Ascending aorta (tissue), 2 donors: Measurements from ENCODE around the gene PDHA1. TPM values are rescaled to one million over a fixed set of nuclear protein-coding genes. Genes with fewer than 3 reads are reported as not detected.
A peak's percentile ranks its signal among the peaks of the same experiment; 100 is the strongest.

Source experiments
- DNase-seq, 2 donors: peaks; one replicate each; pipeline ENCODE4 v3.0.0-alpha.2; 2019; ENCODE audit warnings: low spot score in 2 of 2
- H3K27ac ChIP-seq, 2 donors: fragments of 200-600 bp; sonication (generic); one replicate each; pipeline ENCODE4 v1.5.1; 2016 to 2017; ENCODE audit warnings: mild to moderate bottlenecking in 1 of 2
- H3K27me3 ChIP-seq: fragments of 200-600 bp; sonication (generic); one replicate; pipeline ENCODE4 v1.5.1; 2017
- H3K36me3 ChIP-seq, 2 donors: fragments of 200-600 bp; sonication (generic); one replicate each; pipeline ENCODE4 v1.5.1; 2016
- H3K4me1 ChIP-seq, 2 donors: fragments of 200-600 bp; sonication (generic); one replicate each; pipeline ENCODE4 v1.5.1; 2016 to 2017; ENCODE audit warnings: mild to moderate bottlenecking in 1 of 2
- H3K4me3 ChIP-seq, 2 donors: fragments of 200-600 bp; sonication (generic); one replicate each; pipeline ENCODE4 v1.5.1; 2016 to 2017; ENCODE audit warnings: mild to moderate bottlenecking in 1 of 2
- H3K9me3 ChIP-seq, 2 donors: fragments of 200-600 bp; sonication (generic); one replicate each; pipeline ENCODE4 v1.5.1; 2016
- intact Hi-C: fragments of 100-400 bp; cut with DNase I; formaldehyde crosslinking; loops from one replicate; pipeline ENCODE4 v1.15.1; 2023
- total RNA-seq: library from RNA; depleted of rRNA; stranded (reverse); fragments of >200 nt; gene quantifications from one replicate; pipeline ENCODE4 v1.1.0, GENCODE V29; 2016
- TF ChIP-seq, protein P1 (sequence below), 3 experiments: fragments of 200-600 bp in 2 of 3; fragments of 450-650 bp in 1 of 3; sonication (generic) in 2 of 3; IDR thresholded peaks; one replicate each; pipeline ENCODE4 v1.5.1; 2016 to 2019; ENCODE audit warnings: antibody characterized with exemption in 3 of 3, mild to moderate bottlenecking in 1 of 3, moderate library complexity in 1 of 3

PDHA1 gene
- 30.9 TPM for total RNA-seq

DNA sequence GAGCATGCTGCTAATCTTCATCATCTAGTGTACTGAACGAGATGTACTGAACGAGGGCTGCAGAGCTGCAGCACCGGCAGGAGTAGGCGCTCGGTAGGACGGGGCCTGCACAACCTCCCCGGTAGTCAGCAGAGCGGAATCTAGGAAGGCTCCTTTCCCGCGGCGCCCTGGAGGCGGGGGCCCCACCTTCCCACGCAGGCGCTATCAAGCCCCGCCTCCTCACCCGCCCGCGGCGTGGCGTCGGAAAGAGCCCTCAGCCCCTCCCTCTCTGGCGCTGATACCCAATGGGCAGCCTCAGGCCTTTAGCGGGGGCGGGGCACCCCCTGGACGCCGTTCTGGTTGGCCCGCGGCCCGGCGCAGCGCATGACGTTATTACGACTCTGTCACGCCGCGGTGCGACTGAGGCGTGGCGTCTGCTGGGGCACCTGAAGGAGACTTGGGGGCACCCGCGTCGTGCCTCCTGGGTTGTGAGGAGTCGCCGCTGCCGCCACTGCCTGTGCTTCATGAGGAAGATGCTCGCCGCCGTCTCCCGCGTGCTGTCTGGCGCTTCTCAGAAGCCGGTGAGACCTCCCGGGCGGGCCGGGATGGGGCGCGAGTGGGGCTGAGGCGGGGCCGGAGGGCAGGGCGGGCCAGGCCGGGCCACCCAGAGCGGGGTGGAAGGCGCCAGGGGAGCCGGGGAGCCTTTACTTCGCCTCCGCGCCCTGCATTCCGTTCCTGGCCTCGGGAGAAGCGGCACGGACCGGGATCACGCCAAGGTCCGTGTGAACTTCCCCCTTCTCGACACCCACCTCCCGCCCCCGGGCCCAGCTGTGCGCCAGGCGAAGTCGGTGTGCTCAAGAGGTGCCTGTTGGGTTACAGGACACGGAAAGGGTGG is at the start of gene PDHA1:
Gene PDHA1, plus strand, starts transcription at position 393 of the 874 bp plus-strand sequence. Its CDS starts 111 bp downstream, at position 504.
- no peaks in the 10 kb centered on the region for H3K9me3 ChIP-seq

GRCh38 chrX:19303256-19303880 is 40.4 kb upstream of the PDHA1 start:
- TF ChIP-seq, protein P1, sequence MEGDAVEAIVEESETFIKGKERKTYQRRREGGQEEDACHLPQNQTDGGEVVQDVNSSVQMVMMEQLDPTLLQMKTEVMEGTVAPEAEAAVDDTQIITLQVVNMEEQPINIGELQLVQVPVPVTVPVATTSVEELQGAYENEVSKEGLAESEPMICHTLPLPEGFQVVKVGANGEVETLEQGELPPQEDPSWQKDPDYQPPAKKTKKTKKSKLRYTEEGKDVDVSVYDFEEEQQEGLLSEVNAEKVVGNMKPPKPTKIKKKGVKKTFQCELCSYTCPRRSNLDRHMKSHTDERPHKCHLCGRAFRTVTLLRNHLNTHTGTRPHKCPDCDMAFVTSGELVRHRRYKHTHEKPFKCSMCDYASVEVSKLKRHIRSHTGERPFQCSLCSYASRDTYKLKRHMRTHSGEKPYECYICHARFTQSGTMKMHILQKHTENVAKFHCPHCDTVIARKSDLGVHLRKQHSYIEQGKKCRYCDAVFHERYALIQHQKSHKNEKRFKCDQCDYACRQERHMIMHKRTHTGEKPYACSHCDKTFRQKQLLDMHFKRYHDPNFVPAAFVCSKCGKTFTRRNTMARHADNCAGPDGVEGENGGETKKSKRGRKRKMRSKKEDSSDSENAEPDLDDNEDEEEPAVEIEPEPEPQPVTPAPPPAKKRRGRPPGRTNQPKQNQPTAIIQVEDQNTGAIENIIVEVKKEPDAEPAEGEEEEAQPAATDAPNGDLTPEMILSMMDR (IDR thresholded peaks at IDR 0.05) = no peak
- Histone ChIP-seq H3K4me3 (peak overlapping the region in 1 of 2 donors; percentile 24), H3K9me3 (no peaks in the 10 kb centered on the region), H3K4me1 (no peaks in the 10 kb centered on the region), H3K36me3 (no peaks in the 10 kb centered on the region), H3K27ac (peak overlapping the region; percentile 31 to 52), H3K27me3 (no peaks in the 10 kb centered on the region)
- intact Hi-C loops = no loop called here
- DNase-seq = peak in 1 of 2 donors; percentile 87

More for the DNA sequence above, at the start of gene PDHA1:
- intact Hi-C loops = loop anchor here (2.0 to 10.0 kb wide), 2 partner anchors 359 to 669 kb away; partner anchors contain the start of genes PHKA2 and RS1
- Histone ChIP-seq H3K27me3 (no peaks in the 10 kb centered on the region), H3K4me3 (peak within 1 kb of the TSS; percentile 60 to 89), H3K27ac (peak within 1 kb of the TSS; percentile 80 to 90), H3K36me3 (no peaks in the 10 kb centered on the region), H3K4me1 (peaks cover 0 to 3% of the 10 kb centered on the region in 2 donors)
- TF ChIP-seq, protein P1 (IDR thresholded peaks at IDR 0.05) = no peak
- peak; percentile 80 to 95 for DNase-seq

- Histone ChIP-seq H3K27ac (no peak overlapping the region), H3K27me3 (no peaks in the 10 kb centered on the region), H3K9me3 (no peaks in the 10 kb centered on the region), H3K4me3 (no peak overlapping the region), H3K4me1 (no peaks in the 10 kb centered on the region), H3K36me3 (no peaks in the 10 kb centered on the region)
- TF ChIP-seq, protein P1 (IDR thresholded peaks at IDR 0.05) = no peak
- DNase-seq = no peak
- intact Hi-C loops = no loop called here
Measured at GRCh38 chrX:19326567-19326966, 17.2 kb upstream of the PDHA1 start.

DNA sequence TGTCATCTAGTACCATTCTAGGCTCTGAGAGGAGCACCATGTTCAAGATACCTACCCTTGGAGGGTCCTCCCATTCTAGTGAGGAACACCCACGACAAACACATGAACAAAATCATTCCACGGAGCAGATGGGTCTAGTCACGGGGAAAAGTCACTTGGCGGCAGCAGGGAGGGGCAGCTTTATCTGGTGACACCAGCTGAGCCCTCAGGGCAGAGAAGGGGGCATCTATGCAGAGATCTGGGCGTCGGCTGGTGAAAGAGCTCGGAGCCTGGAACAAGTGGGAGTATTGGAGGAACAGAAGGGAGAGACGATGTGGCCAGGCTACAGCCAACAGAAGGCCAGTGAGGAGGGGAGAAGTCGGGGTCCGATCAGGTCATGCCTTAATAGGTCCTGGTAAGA is 11.9 kb upstream of the PDHA1 start:
- TF ChIP-seq, protein P1 (IDR thresholded peaks at IDR 0.05) = no peak
- Histone ChIP-seq H3K9me3 (peaks cover 4 to 9% of the 10 kb centered on the region in 2 donors), H3K4me1 (no peaks in the 10 kb centered on the region), H3K27me3 (no peaks in the 10 kb centered on the region), H3K4me3 (no peak overlapping the region), H3K27ac (no peak overlapping the region), H3K36me3 (no peaks in the 10 kb centered on the region)
- intact Hi-C loops = loop anchor here (5.0 to 10.0 kb wide), 3 partner anchors 210 to 400 kb away; partner anchors contain the start of gene ADGRG2
- no peak for DNase-seq

DNA sequence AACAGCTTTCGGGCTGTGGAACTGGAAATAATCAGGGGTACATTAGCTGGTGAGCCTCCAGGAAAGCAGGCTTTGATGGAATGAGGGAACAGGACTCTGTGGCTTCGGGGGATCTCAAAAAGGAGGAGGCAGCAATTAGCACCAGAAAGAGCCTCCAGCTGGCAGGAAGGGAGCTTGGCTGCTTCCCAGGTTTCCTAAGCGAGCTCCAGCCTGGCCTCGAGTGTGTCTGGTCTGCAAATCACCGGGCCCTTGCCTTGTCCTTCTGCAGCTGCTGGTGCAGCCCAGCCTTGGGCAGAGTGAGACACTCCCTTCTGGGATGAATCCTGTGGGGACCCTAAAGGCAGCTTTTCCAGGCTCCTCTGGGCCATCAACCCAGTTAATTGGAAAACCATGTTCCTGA is 10.7 kb upstream of the PDHA1 start:
- intact Hi-C loops = loop anchor here (5.0 to 10.0 kb wide), 3 partner anchors 211 to 401 kb away; partner anchors contain the start of gene ADGRG2
- Histone ChIP-seq H3K27me3 (no peaks in the 10 kb centered on the region), H3K36me3 (no peaks in the 10 kb centered on the region), H3K4me1 (no peaks in the 10 kb centered on the region), H3K27ac (no peak overlapping the region), H3K9me3 (peaks cover 4 to 9% of the 10 kb centered on the region in 2 donors), H3K4me3 (no peak overlapping the region)
- no peak for DNase-seq
- TF ChIP-seq, protein P1 (IDR thresholded peaks at IDR 0.05) = no peak
